ENCODE data around the gene PHACTR1. TPM values are rescaled to one million over a fixed set of nuclear protein-coding genes. Genes with fewer than 3 reads are reported as not detected.

Gene PHACTR1
- total RNA-seq, 2 experiments from 2014 or later = 0.58 to 0.72 TPM

DNA sequence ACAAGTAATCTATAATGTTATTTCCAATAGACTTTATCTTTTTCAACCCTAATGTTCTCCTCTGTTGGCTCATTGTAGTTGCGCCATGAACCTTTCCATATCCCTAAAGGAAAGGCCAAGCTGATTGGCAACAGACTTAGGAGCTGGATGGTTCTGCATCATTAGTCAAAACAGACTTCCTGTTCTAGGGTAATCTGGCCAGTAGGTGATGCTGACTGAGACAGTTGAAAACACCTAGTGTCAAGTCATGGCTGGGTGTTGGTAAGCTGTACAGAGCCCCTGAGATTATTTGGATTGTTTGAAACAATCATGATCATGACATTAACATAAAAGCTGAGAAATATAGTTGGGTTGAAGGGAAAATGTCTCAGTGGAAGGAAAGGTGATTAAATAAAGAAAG, 231.4 kb downstream of the PHACTR1 start:
- Mint-ChIP-seq H3K36me3 (no peaks in the 10 kb centered on the region), H3K4me3 (no peak overlapping the region), H3K27ac (no peak overlapping the region), H3K9me3 (no peaks in the 10 kb centered on the region), H3K27me3 (peaks cover 3% of the 10 kb centered on the region), H3K4me1 (peaks cover 2% of the 10 kb centered on the region)
- DNase-seq = no peak

DNA sequence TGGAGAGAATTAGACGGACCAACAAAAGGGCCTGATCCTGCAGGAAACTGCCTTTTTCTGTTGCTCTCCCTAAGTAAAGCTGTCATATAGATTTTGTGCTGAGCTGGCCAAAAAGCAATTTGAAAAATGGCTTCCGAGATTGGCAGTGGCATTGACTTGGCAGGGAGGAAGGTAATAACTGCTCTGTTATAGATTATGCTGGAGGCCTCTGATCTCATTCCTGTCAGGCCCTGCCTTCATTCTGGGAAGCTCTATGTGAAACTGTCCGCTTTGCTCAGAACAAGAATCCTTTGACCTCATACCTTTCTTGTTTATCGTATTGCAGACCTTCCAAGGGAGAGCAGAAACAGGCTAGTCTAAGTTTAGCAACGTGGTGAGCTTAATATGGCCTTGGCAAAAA, 234.4 kb downstream of the PHACTR1 start:
- Mint-ChIP-seq H3K36me3 (no peaks in the 10 kb centered on the region), H3K9me3 (no peaks in the 10 kb centered on the region), H3K27me3 (peaks cover 14% of the 10 kb centered on the region), H3K27ac (no peak overlapping the region), H3K4me1 (no peaks in the 10 kb centered on the region), H3K4me3 (no peak overlapping the region)
- no peak for DNase-seq

DNA sequence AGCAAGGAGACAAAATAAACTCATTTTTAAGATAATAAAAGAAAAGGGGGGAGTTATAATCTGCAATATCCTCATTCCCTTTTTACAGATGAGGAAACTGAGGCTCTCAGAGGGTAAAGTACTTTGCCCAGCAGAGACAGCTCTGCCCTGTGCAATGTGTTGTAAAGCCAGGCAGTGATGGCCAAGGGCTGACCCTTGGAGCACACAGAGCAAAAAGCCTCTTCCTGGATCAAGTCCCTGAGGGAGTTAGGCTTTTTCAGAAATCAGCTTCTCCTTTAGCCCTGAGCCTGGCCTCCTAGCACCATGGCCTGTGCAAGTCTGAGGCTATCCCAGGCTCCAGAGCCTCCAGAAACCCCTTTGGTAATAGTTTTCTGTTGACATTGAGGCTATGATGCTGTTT, 234.8 kb downstream of the PHACTR1 start:
- no peak for DNase-seq
- Mint-ChIP-seq H3K9me3 (no peaks in the 10 kb centered on the region), H3K36me3 (no peaks in the 10 kb centered on the region), H3K4me3 (no peak overlapping the region), H3K27me3 (peaks cover 18% of the 10 kb centered on the region), H3K27ac (no peak overlapping the region), H3K4me1 (peaks cover 3% of the 10 kb centered on the region)

DNA sequence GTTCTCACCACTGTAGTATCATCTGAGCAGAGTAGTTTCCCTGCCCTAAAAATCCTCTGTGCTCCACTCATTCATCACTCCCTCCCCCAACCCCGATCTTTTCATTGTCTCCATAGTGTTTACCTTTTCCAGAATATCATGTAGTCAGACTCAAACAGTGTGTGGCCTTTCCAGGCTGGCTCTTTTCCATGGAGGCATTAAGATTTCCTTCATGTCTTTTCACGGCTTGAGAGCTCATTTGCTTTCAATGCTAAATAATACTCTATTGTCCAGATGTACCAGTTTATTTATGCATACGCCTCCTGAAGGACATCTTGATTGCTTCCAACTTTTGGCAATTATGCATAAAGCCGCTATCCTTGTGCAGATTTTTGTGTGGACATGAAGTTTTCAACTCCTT, 235.8 kb downstream of the PHACTR1 start:
- Mint-ChIP-seq H3K4me3 (no peak overlapping the region), H3K27me3 (peaks cover 24% of the 10 kb centered on the region), H3K9me3 (no peaks in the 10 kb centered on the region), H3K4me1 (peaks cover 7% of the 10 kb centered on the region), H3K36me3 (no peaks in the 10 kb centered on the region), H3K27ac (no peak overlapping the region)
- DNase-seq = no peak

DNA sequence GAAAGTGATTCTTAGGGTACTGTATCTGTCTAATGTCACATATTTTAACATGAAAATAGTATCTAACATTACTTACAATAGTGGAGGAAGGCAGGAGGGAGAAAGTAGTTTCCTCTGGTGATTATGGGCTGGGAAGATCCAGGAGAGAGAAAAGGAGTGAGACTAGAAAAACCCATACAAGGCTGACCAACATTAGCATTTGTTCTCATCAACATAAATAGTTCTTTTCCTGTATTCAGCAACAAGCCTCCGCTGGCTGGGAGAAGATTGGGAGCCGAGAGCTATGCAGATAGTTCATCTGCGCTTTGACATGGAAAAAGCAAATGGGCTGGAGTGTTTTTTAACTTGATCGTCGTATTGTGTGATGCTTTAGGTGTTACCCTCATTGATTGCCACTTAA, 239.4 kb downstream of the PHACTR1 start:
- no peak overlapping the region for H3K27ac Mint-ChIP-seq
- peaks cover 13% of the 10 kb centered on the region for H3K4me1 Mint-ChIP-seq
- no peak overlapping the region for H3K4me3 Mint-ChIP-seq
- H3K9me3 Mint-ChIP-seq = no peaks in the 10 kb centered on the region
- H3K27me3 Mint-ChIP-seq = peaks cover 40% of the 10 kb centered on the region
- no peaks in the 10 kb centered on the region for H3K36me3 Mint-ChIP-seq
- DNase-seq = no peak

DNA sequence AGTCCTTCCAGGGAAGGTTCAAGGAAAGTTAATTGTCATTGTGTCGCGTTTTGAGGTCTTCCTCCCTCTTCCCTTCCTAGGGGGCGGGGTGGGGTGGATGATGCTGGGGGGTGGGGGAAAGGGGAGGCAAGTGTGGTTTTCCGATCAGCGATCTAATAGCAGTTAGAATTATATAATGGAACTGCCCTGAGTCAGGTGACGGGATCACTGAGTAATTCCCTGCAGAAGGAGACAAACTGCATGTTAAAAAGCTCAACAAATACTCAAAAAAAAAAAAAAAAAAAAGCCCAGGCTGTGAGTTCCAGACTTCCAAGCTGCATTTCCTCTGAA, 240.4 kb downstream of the PHACTR1 start:
- no peak for DNase-seq
- H3K27me3 Mint-ChIP-seq = peaks cover 40% of the 10 kb centered on the region
- no peak overlapping the region for H3K27ac Mint-ChIP-seq
- no peaks in the 10 kb centered on the region for H3K9me3 Mint-ChIP-seq
- H3K36me3 Mint-ChIP-seq = no peaks in the 10 kb centered on the region
- H3K4me1 Mint-ChIP-seq = peaks cover 13% of the 10 kb centered on the region
- peak overlapping the region; percentile 82 for H3K4me3 Mint-ChIP-seq

DNA sequence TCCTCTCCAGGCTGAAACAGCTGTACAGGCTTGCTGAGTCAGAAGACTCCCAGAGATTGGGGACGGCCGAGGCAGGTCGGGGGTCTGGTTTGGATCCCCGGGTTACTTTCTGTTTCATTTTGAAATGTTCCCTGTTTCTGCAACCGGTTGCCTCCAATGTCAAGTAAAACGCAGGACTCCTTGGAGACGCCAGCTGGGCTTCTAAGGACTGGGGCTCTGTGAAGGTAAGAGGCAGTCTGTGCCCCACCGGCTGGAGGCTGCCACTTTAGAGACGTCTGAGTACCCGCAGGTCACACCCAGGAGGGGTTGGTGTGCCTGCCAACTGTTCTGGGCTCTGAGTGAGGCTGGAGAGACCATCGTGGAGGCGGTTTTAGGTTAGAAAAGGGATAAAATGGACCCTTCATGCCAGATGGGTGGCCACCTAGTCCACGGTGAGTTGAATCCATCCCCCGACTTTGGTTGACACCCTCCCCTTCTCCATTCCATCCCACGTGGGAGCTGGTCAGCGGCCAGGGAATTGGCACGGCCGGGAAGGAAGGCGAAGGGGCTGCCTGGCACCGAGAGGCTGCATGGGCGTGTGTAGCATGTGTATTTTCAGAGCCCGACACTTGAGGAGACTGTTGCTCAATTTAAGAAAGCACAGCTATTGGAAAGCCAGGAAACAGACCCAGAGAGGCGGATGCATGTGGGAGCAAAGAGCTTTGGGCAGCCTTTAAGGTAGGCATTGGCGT, 240.9 kb downstream of the PHACTR1 start:
- peak overlapping the region; percentile 82 for H3K4me3 Mint-ChIP-seq
- H3K36me3 Mint-ChIP-seq = no peaks in the 10 kb centered on the region
- peaks cover 13% of the 10 kb centered on the region for H3K4me1 Mint-ChIP-seq
- peaks cover 37% of the 10 kb centered on the region for H3K27me3 Mint-ChIP-seq
- H3K27ac Mint-ChIP-seq = no peak overlapping the region
- no peaks in the 10 kb centered on the region for H3K9me3 Mint-ChIP-seq
- peak; percentile 18 for DNase-seq

DNA sequence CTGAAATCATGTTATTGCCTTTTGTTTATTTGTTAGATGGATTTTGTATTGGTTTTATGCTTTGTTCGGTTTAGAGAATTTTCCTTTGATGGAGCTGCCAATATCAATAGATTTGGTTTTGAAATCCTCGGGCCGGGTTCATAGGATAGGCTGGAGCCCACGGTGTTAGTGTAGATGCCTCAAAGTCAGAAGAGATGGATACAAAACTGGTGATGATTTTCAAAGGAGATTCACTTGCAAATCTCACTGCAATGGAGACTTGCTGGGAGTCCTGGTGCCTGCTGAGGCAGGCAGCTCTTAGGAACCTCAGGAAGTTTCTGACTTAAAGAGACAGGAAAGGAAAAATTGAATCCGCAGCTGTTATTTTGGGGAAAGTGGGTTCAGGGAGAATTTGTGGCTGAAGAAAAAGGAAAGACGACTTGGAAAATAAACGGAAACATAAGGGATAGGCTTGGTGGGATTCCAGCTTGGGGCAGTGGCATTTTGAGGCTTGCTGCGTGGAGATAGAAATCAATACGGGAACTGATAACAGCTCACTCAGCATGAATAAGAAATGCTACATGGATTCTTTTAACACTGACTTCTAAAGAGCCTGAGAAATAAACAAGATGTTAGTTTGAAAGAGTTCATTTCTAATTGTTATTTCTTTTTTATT, 241.6 kb downstream of the PHACTR1 start:
- no peak overlapping the region for H3K27ac Mint-ChIP-seq
- peaks cover 20% of the 10 kb centered on the region for H3K4me1 Mint-ChIP-seq
- peaks cover 37% of the 10 kb centered on the region for H3K27me3 Mint-ChIP-seq
- H3K4me3 Mint-ChIP-seq = peak overlapping the region; percentile 82
- no peak for DNase-seq
- H3K36me3 Mint-ChIP-seq = no peaks in the 10 kb centered on the region
- no peaks in the 10 kb centered on the region for H3K9me3 Mint-ChIP-seq

DNA sequence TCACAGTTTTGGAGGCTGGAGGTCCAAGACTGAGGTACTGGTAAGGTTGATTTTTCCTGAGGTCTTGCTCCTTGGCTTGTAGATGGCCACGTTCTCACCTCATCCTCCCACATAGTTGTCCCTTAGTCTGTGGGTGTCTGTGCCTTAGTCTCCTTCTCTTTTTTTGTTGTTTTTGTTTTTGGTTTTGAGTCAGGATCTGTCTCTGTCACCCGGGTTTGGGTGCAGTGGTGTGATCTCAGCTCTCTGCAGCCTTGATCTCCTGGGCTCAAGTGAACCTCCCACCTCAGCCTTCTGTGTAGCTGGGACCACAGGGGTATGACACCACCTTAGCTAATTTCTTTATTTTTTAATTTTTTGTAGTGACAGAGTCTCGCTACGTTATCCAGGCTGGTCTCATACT, 245.2 kb downstream of the PHACTR1 start:
- H3K4me1 Mint-ChIP-seq = peaks cover 14% of the 10 kb centered on the region

DNA sequence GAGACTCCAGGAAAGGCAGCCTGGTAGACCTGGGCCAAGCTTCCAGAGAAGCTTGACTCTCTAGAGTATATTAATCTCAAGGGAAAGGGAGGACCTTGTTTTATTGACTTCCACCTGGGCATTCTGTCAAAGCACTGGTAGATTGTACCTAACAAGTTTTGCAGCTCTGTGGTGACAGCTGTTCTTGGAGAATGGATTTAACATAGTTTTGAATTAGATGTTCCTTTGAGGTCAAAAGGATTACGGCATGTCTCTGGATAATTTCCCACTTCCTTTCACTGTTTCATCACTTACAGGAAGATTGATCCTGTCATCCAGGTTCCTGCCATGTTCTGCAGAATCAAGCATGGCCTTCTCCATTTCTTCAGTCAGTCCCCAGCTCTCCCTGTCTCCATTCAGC, 246.0 kb downstream of the PHACTR1 start:
- Mint-ChIP-seq H3K27me3 (peaks cover 29% of the 10 kb centered on the region), H3K4me3 (no peak overlapping the region), H3K36me3 (no peaks in the 10 kb centered on the region), H3K9me3 (no peaks in the 10 kb centered on the region), H3K4me1 (peaks cover 14% of the 10 kb centered on the region), H3K27ac (no peak overlapping the region)
- no peak for DNase-seq

More for the DNA sequence above, 245.2 kb downstream of the PHACTR1 start:
- no peaks in the 10 kb centered on the region for H3K36me3 Mint-ChIP-seq
- no peak overlapping the region for H3K27ac Mint-ChIP-seq
- no peaks in the 10 kb centered on the region for H3K9me3 Mint-ChIP-seq
- no peak overlapping the region for H3K4me3 Mint-ChIP-seq
- DNase-seq = no peak
- H3K27me3 Mint-ChIP-seq = peaks cover 33% of the 10 kb centered on the region

DNA sequence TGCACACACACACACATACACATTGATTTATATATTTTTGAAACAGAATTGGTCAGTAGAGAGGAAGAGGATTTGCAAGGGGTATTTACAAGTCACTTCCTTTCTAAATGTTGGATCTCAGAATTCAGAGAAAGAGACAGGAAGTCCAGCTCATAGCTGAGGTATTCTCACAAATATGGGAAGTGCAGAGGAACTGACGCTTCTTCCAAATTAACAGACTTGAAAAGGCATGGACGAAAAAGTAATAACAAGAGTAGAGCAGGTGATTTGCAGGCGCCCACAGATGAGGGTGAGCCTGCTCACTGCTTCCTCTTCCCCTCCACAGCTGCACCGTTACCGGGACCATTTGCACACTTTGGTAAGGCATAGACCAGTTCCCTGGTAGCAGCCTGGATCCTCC, 246.4 kb downstream of the PHACTR1 start:
- Mint-ChIP-seq H3K4me3 (no peak overlapping the region), H3K27ac (no peak overlapping the region), H3K9me3 (no peaks in the 10 kb centered on the region), H3K4me1 (peaks cover 9% of the 10 kb centered on the region), H3K36me3 (no peaks in the 10 kb centered on the region), H3K27me3 (peaks cover 25% of the 10 kb centered on the region)
- no peak for DNase-seq

DNA sequence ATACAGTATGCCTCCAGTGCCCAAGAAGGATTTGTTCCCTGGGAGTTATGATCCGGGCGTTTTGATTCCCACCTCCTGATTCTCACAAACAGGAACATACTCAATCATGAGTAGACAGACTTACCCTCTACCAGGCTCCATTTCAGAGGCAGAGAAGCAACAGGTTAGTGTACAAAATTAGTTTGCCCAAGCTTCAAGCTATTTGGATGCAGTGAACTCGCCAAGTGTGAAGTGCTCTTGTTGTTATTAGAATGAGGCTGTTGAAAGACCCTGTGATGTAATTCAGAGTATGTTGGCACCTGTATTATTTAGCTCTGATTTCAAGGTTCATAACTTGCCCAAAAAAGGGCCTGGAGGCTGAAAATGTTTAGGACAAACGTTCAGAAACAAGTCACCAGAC, 247.0 kb downstream of the PHACTR1 start:
- Mint-ChIP-seq H3K36me3 (no peaks in the 10 kb centered on the region), H3K27ac (no peak overlapping the region), H3K27me3 (peaks cover 24% of the 10 kb centered on the region), H3K4me1 (peaks cover 7% of the 10 kb centered on the region), H3K9me3 (no peaks in the 10 kb centered on the region), H3K4me3 (no peak overlapping the region)
- DNase-seq = no peak

DNA sequence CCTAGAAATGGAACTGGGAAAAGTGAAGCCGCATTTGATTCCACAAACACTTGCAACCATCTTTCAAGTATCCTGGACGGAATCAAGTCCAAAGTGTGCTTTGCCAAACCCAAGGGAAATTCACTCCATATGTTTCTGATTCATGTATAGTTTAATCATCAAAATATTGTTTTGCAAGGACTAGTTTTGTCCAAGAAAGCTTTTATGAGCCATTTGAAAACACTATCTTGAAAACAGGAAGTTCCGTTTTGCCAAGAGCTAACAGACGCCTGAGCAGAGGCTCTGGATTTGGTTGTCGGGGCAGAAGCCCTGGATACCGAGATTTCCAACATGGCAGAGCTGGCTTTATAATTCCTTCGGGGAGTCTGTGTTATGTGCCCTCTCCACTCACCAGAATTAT, 251.1 kb downstream of the PHACTR1 start:
- Mint-ChIP-seq H3K36me3 (no peaks in the 10 kb centered on the region), H3K27me3 (peaks cover 23% of the 10 kb centered on the region), H3K4me3 (no peak overlapping the region), H3K4me1 (peaks cover 5% of the 10 kb centered on the region), H3K27ac (no peak overlapping the region), H3K9me3 (no peaks in the 10 kb centered on the region)
- no peak for DNase-seq

DNA sequence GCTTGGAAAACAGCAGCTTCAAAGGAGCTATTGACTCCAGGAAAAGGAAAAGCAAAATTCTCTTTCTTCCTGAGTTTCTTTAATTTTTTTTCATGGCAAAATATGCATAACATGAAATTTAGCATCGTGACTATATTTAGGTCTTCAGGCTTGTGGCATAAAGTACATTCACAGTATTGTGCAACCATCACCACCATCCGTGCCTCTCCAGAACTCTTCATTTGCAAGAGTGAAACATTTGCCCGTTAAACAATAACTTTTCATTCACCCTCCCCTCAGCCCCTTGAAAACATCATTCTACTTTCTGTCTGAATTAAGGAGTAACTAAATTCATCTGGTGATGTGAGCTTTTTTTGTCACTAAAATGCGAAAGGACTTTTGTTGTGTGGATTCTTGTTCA, 251.7 kb downstream of the PHACTR1 start:
- Mint-ChIP-seq H3K4me3 (no peak overlapping the region), H3K4me1 (no peaks in the 10 kb centered on the region), H3K27me3 (peaks cover 26% of the 10 kb centered on the region), H3K36me3 (no peaks in the 10 kb centered on the region), H3K27ac (no peak overlapping the region), H3K9me3 (no peaks in the 10 kb centered on the region)
- no peak for DNase-seq

DNA sequence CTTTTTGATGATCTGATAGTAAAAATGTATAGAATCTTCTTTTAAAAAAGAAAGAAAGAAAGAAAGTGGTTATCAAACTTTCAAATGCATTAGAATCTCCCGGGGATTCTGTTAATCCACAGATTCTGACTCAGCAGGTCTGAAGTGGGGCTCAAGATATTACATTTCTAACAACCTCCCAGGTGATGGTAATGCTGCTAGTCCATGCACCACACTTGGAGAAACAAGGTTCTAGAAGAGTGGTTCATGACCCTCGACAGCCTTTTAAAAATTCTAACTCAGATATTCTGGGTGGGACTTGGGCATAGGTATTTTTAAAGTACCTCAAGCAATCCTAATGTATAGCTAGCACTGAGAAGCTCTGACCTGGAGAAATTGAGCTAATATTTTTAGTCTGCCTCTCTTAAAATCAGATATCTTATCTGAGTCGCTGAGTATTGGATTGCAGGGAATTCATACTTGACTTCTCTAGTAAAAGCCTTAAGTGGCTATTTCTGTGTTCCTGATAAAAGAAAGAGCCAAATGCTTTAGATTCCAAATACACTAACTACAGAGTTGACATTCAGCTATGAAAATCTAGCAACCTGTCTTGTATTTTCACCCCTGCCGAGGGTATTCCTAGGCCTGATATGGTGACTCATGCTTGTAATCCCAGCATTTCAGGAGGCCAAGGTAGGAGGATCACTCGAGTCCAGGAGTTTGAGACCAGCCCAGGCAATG, 252.4 kb downstream of the PHACTR1 start:
- Mint-ChIP-seq H3K4me3 (no peak overlapping the region), H3K27ac (no peak overlapping the region), H3K9me3 (no peaks in the 10 kb centered on the region), H3K4me1 (no peaks in the 10 kb centered on the region), H3K36me3 (no peaks in the 10 kb centered on the region), H3K27me3 (peaks cover 26% of the 10 kb centered on the region)
- no peak for DNase-seq

DNA sequence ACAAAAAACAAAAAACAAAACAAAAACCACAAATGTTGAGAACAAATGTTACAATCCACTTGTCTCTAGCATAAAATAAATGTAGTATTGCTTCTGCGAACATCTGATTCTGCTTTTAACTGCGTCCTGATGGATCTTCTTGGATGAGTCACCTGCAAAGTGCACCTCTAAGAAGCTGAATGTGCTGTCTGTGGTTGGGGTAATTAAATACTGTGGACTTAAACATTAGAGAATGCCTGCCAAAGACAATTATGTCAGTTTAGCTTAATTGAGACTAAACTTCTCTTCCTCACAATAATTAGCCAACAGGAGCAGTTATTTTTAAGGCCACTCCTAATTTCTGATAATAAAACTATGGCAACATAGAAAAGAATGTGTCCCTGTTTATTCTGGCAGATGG, 253.4 kb downstream of the PHACTR1 start:
- H3K4me3 Mint-ChIP-seq = no peak overlapping the region
- DNase-seq = no peak
- no peak overlapping the region for H3K27ac Mint-ChIP-seq
- no peaks in the 10 kb centered on the region for H3K4me1 Mint-ChIP-seq
- no peaks in the 10 kb centered on the region for H3K36me3 Mint-ChIP-seq
- H3K9me3 Mint-ChIP-seq = no peaks in the 10 kb centered on the region
- peaks cover 26% of the 10 kb centered on the region for H3K27me3 Mint-ChIP-seq

Data from activated naive CD8-positive, alpha-beta T cell treated with anti-CD3 and anti-CD28 coated beads for 36 hours (primary cell).